ENCODE measurements around the gene OSBPL6. TPM values are rescaled to one million over a fixed set of nuclear protein-coding genes. Genes with fewer than 3 reads are reported as not detected.

The OSBPL6 gene
- total and polyA plus RNA-seq, 9 of the 15 experiments (the other 6 are each of a cell fraction or from before 2014, with no cell fraction given) = 3.4 to 12.7 (median 9.3) TPM

DNA sequence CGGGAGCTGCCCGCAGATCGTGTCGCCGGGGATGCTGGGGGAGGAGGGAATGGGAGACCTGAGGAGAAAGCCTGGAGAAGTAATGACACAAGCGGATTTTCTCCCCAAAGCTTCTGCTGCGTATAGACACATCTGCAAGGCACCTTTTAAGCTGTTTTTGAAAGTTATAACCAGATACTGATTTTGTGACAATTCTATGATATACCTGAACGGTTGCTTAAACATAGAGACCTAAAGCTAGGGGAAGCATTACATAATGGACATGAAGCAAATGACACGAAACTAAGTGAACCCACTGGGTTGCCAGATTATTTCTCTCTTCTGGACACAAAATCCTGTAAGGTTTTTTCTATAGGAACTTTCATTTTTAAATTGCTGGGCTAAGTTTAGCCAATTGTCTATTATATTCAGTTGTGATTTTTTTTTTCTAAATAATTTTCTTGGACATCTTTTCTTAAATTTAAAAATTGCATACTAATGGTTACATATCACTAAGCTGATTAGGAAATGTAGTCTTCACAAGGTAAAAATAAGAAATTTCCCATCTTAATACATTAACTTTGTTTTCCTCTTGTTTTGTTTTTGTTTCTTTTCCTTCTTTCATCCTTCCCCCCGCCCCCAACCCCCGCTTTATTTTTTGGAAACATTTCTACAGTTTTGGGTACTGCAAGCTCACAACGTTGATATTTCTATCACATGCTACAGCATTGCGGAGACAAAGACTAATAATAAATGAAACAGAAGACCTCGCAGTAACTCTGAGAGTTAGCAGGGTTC, 1.3 kb downstream of the OSBPL6 start (continued):
- TF ChIP-seq, protein P1, sequence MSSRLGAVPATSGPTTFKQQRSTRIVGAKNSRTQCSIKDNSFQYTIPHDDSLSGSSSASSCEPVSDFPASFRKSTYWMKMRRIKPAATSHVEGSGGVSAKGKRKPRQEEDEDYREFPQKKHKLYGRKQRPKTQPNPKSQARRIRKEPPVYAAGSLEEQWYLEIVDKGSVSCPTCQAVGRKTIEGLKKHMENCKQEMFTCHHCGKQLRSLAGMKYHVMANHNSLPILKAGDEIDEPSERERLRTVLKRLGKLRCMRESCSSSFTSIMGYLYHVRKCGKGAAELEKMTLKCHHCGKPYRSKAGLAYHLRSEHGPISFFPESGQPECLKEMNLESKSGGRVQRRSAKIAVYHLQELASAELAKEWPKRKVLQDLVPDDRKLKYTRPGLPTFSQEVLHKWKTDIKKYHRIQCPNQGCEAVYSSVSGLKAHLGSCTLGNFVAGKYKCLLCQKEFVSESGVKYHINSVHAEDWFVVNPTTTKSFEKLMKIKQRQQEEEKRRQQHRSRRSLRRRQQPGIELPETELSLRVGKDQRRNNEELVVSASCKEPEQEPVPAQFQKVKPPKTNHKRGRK (tag; IDR thresholded peaks at IDR 0.05) = peak; percentile 79
- TF ChIP-seq NCOA6 (IDR thresholded peaks at IDR 0.05) (no peak), HMG20A (CRISPR knock-in tag; conservative IDR thresholded peaks at IDR 0.05) (no peak), SP1 (CRISPR knock-in tag; IDR thresholded peaks at IDR 0.05) (peak; percentile 22; the same call in 1 of the 2 replicates), U2AF2 (optimal IDR thresholded peaks at IDR 0.05; ENCODE audit: low read depth, low read length) (no peak), RBM39 (optimal IDR thresholded peaks at IDR 0.05; ENCODE audit: low read depth, low read length) (no peak), ZNF24 (IDR thresholded peaks at IDR 0.05) (peak; percentile 19; the same call in 1 of the 2 replicates), IRF2 (CRISPR knock-in tag; IDR thresholded peaks at IDR 0.05) (no peak), NR4A1 (CRISPR knock-in tag; IDR thresholded peaks at IDR 0.05) (no peak), NR4A1 (tag; IDR thresholded peaks at IDR 0.05) (no peak)
- TF ChIP-seq, protein P2, sequence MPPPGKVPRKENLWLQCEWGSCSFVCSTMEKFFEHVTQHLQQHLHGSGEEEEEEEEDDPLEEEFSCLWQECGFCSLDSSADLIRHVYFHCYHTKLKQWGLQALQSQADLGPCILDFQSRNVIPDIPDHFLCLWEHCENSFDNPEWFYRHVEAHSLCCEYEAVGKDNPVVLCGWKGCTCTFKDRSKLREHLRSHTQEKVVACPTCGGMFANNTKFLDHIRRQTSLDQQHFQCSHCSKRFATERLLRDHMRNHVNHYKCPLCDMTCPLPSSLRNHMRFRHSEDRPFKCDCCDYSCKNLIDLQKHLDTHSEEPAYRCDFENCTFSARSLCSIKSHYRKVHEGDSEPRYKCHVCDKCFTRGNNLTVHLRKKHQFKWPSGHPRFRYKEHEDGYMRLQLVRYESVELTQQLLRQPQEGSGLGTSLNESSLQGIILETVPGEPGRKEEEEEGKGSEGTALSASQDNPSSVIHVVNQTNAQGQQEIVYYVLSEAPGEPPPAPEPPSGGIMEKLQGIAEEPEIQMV (tag; conservative IDR thresholded peaks at IDR 0.05; ENCODE audit: low read depth) = 0 out of 2 replicates have a peak, but pooled peaks have one; percentile 25
- TF ChIP-seq, protein P3, sequence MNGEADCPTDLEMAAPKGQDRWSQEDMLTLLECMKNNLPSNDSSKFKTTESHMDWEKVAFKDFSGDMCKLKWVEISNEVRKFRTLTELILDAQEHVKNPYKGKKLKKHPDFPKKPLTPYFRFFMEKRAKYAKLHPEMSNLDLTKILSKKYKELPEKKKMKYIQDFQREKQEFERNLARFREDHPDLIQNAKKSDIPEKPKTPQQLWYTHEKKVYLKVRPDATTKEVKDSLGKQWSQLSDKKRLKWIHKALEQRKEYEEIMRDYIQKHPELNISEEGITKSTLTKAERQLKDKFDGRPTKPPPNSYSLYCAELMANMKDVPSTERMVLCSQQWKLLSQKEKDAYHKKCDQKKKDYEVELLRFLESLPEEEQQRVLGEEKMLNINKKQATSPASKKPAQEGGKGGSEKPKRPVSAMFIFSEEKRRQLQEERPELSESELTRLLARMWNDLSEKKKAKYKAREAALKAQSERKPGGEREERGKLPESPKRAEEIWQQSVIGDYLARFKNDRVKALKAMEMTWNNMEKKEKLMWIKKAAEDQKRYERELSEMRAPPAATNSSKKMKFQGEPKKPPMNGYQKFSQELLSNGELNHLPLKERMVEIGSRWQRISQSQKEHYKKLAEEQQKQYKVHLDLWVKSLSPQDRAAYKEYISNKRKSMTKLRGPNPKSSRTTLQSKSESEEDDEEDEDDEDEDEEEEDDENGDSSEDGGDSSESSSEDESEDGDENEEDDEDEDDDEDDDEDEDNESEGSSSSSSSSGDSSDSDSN (IDR thresholded peaks at IDR 0.05; ENCODE audit: borderline replicate concordance in 1 of 2, low read depth in 2 of 2, low read length in 2 of 2) = 0 out of 4 replicates have a peak, but pooled peaks of 1 of the 2 experiments have one; percentile 83
